AG04450 (cell line): Measurements from ENCODE around the gene MCF2L. TPM values are rescaled to one million over a fixed set of nuclear protein-coding genes. Genes with fewer than 3 reads are reported as not detected.

Experiments used
- CTCF ChIA-PET: fragments of 300-600, 350-600 bp; formaldehyde crosslinking; extraction: SDS; loops from one replicate; lab custom pipeline; 2022; ENCODE audit warnings: antibody characterized with exemption, inconsistent platforms; lab: Charles Lee
- POLR2A ChIA-PET: fragments of 350-600 bp; formaldehyde crosslinking; extraction: SDS; loops from one replicate; lab custom pipeline; 2021; ENCODE audit warnings: antibody characterized with exemption, inconsistent platforms; lab: Yijun Ruan, JAX
- DNase-seq: peaks from one replicate; pipeline ENCODE4 v3.0.0-alpha.2; 2011; ENCODE audit warnings: low read depth, low spot score
- H3K27ac ChIP-seq: one replicate; pipeline ENCODE4 v1.5.1; 2012; ENCODE audit warnings: low read depth, low read length, control low read depth
- H3K27me3 ChIP-seq: one replicate; pipeline ENCODE4 v1.6.0; 2012; ENCODE audit warnings: low read length; ENCODE audit not compliant: control insufficient read depth, insufficient read depth
- H3K4me3 ChIP-seq: 2 replicates; pipeline ENCODE4 v1.5.1; 2011; ENCODE audit warnings: mild to moderate bottlenecking, low read depth, low read length, control low read depth
- H3K9me3 ChIP-seq: 2 replicates; pipeline ENCODE4 v1.5.1; 2012; ENCODE audit warnings: low read length; ENCODE audit not compliant: control insufficient read depth, insufficient read depth
- polyA plus RNA-seq: library from polyadenylated mRNA; depleted of rRNA; stranded (reverse); fragments of >200 nt; gene quantifications from 2 replicates; pipeline ENCODE4 v1.2.3, GENCODE V29; 2011
- TF ChIP-seq, protein P1 (sequence below): IDR thresholded peaks from 2 replicates; pipeline ENCODE4 v1.5.1; 2011; ENCODE audit warnings: low read depth, low read length, control low read depth, inconsistent platforms

MCF2L gene
- polyA plus RNA-seq, 1 experiment = 0.04 TPM

DNA sequence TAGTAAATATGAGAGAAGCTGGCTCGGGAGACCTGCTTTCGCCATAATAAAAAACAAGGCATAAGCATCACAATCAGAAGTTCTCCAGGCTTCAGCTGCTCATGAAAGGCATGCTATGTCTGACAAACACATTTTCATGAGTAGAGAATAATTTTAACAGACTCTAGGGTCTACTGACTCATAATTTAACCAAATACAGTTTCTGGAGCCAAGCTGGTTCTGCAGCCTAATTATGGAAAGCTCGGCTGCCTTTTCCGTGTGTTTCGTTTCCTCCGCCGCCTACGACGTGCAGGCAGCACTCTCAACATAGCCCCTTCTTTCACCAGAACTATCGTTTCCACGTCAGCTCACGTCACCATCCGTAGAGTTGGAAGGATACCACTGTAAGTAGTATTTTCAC, 5.7 kb downstream of the MCF2L start:
- ChIA-PET CTCF (no interaction called here), POLR2A (no interaction called here)
- Histone ChIP-seq H3K9me3 (peaks cover 13% of the 10 kb centered on the region), H3K4me3 (no peak overlapping the region), H3K27me3 (peaks cover 48% of the 10 kb centered on the region), H3K27ac (no peak overlapping the region)
- no peak for DNase-seq
- TF ChIP-seq, protein P1, sequence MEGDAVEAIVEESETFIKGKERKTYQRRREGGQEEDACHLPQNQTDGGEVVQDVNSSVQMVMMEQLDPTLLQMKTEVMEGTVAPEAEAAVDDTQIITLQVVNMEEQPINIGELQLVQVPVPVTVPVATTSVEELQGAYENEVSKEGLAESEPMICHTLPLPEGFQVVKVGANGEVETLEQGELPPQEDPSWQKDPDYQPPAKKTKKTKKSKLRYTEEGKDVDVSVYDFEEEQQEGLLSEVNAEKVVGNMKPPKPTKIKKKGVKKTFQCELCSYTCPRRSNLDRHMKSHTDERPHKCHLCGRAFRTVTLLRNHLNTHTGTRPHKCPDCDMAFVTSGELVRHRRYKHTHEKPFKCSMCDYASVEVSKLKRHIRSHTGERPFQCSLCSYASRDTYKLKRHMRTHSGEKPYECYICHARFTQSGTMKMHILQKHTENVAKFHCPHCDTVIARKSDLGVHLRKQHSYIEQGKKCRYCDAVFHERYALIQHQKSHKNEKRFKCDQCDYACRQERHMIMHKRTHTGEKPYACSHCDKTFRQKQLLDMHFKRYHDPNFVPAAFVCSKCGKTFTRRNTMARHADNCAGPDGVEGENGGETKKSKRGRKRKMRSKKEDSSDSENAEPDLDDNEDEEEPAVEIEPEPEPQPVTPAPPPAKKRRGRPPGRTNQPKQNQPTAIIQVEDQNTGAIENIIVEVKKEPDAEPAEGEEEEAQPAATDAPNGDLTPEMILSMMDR = no peak

DNA sequence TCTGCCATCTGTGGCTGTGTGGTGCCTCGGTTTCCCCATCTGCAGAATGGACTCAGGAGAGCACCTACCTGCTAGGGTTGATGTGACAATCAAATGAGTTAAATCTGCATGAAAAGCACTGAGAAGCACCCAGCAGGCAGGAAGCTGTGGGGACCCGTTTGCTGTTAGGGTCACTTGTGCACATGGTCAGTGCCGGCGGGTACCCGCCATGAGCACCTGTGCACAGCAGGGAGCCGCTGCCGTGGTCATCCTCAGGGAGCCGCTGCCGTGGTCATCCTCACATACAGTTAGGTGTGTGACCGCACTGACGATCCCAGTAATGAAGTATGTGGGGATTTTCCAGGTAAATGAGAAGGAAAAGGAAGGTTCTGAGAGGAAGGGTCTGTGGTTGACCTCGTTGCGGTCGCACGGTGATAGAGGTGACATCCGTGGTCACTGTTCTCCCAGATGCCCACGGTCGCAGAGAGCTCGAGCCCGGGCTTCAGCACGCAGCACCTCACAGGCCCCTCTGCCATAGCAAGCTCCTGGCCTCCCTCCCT, 6.5 kb downstream of the MCF2L start:
- Histone ChIP-seq H3K4me3 (no peak overlapping the region), H3K27me3 (peaks cover 43% of the 10 kb centered on the region), H3K9me3 (peaks cover 12% of the 10 kb centered on the region), H3K27ac (no peak overlapping the region)
- DNase-seq = no peak
- ChIA-PET POLR2A (no interaction called here), CTCF (no interaction called here)
- TF ChIP-seq, protein P1 = no peak

DNA sequence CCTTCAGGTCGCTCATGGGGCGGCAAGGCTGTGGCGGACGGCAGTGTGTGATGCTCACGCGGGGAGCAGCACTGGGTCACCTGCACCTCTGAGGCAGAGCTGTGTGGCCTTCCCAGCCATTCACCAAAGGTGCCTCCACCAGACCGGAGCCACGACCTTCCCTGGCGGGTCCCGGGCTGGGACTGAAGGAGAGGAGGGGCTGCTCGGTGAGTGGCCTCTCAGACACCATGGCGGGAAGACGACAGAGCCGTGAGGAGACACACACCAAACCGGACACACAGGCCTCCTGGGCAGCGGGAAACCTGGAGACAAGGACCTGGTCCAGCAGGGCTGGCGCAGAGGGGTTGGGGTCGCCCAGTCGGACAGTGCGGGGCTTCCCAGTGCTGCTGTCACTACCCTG, 7.5 kb downstream of the MCF2L start:
- H3K9me3 ChIP-seq = peaks cover 4% of the 10 kb centered on the region
- ChIA-PET CTCF (no interaction called here), POLR2A (no interaction called here)
- H3K27me3 ChIP-seq = peaks cover 34% of the 10 kb centered on the region
- no peak overlapping the region for H3K27ac ChIP-seq
- no peak overlapping the region for H3K4me3 ChIP-seq
- TF ChIP-seq, protein P1 = no peak
- DNase-seq = no peak

DNA sequence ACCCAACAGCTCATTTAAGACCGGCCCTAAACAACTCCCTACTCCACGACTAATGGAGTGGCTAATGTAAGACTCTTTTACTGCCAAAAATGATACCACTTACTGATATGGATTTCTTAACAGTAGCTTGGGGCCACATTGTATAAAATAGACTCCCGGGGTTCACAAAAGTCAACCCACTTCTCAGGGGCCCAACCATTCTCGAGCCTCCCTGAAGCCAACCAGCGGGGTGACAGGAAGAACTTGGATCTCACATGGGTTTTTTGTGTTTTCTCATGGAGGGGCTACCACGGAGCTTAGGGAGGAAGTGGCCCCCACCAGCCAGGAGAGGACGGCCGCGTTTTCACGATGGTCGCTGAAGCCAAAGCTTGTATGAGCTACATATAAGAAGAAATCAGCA, 8.1 kb downstream of the MCF2L start:
- ChIA-PET CTCF (no interaction called here), POLR2A (no interaction called here)
- no peak for DNase-seq
- Histone ChIP-seq H3K9me3 (peaks cover 4% of the 10 kb centered on the region; the same call in 1 of the 2 replicates), H3K27ac (no peak overlapping the region), H3K27me3 (peaks cover 37% of the 10 kb centered on the region), H3K4me3 (no peak overlapping the region)
- TF ChIP-seq, protein P1 = no peak

DNA sequence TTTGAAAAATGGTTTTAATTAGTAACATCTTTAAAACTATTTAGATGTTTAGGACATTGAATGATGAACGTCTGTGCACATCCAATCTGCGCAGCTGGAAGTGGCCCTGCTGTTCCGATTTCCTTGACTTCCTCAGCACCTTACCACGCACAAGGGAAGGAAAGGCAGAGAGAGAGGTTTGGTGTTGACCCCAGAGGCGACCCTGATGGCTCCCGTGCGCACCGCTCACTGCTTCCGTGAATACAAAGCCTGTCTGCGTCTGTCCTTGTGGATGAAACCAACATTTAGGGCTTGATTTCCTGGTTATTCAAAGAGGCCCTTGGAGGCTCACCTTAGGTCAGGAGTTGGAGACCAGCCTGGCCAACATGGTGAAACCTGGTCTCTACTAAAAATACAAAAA, 8.5 kb downstream of the MCF2L start:
- peaks cover 37% of the 10 kb centered on the region for H3K27me3 ChIP-seq
- H3K27ac ChIP-seq = no peak overlapping the region
- H3K9me3 ChIP-seq = peaks cover 4% of the 10 kb centered on the region; the same call in 1 of the 2 replicates
- CTCF ChIA-PET = no interaction called here
- TF ChIP-seq, protein P1 = no peak
- POLR2A ChIA-PET = no interaction called here
- H3K4me3 ChIP-seq = no peak overlapping the region
- DNase-seq = no peak
